GM18951 (cell line): ENCODE data around the gene SLC6A20.
"Not testable (repeated sequence)": the region's sequence is repeated elsewhere in the genome, so short reads cannot be mapped to it uniquely, and the experiment has no call there.

Experiments used
- POLR2A ChIP-seq: IDR thresholded peaks from 4 replicates; pipeline ENCODE4 v1.6.1; 2011; ENCODE audit warnings: mild to moderate bottlenecking; ENCODE audit not compliant: insufficient read length, insufficient read depth; ENCODE audit errors: extremely low read depth
- in situ Hi-C: fragments of 300-500 bp; cut with MboI; formaldehyde crosslinking; loops from one replicate; pipeline ENCODE4 v1.12.0; 2022; ENCODE audit warnings: low sequenced_read_pairs, mixed read lengths, inconsistent platforms; ENCODE audit not compliant: unreplicated experiment

SLC6A20 gene

GRCh38 chr3:45772341-45773035, 23.8 kb downstream of the SLC6A20 start:
- TF ChIP-seq POLR2A, result no peak
- in situ Hi-C loops, result no loop called here

- no peak for TF ChIP-seq POLR2A
- in situ Hi-C loops, result no loop called here
Measured at GRCh38 chr3:45771831-45772230, 24.5 kb downstream of the SLC6A20 start.

- in situ Hi-C loops, result no loop called here
- TF ChIP-seq POLR2A, result no peak
Measured at GRCh38 chr3:45771166-45771775, 25.1 kb downstream of the SLC6A20 start.

GRCh38 chr3:45765958-45766357, 30.4 kb downstream of the SLC6A20 start:
- no peak for TF ChIP-seq POLR2A
- in situ Hi-C loops, result loop anchor here (10.0 kb wide), 1 partner anchor 309 kb away; no protein-coding TSS in a partner anchor

- no peak for TF ChIP-seq POLR2A
- in situ Hi-C loops, result loop anchor here (10.0 kb wide), 1 partner anchor 309 kb away; no protein-coding TSS in a partner anchor
Measured at GRCh38 chr3:45765266-45765851, 31.0 kb downstream of the SLC6A20 start.

DNA sequence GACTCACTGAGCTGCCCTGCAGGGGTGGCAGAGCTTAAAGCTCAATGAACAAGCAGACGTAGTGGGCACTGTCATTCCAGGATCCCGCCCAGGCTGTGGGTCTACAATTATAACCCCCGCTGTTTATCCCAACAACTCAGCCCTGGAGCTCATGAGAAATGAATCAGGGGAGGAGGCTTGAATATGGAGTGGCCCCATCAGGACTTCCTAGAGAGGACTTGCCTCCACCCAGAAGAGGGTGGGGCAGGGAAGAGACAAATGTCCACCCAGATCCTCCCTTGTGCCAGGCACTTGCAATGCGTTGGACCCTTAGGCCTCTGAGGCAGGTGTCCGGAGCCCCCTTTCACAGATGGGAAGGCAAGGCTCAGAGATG, 33.0 kb downstream of the SLC6A20 start:
- TF ChIP-seq POLR2A, result no peak
- in situ Hi-C loops, result loop anchor here (10.0 kb wide), 1 partner anchor 312 kb away; no protein-coding TSS in a partner anchor

GRCh38 chr3:45762647-45763302, 33.6 kb downstream of the SLC6A20 start:
- in situ Hi-C loops, result loop anchor here (10.0 kb wide), 1 partner anchor 312 kb away; no protein-coding TSS in a partner anchor
- TF ChIP-seq POLR2A, result no peak

DNA sequence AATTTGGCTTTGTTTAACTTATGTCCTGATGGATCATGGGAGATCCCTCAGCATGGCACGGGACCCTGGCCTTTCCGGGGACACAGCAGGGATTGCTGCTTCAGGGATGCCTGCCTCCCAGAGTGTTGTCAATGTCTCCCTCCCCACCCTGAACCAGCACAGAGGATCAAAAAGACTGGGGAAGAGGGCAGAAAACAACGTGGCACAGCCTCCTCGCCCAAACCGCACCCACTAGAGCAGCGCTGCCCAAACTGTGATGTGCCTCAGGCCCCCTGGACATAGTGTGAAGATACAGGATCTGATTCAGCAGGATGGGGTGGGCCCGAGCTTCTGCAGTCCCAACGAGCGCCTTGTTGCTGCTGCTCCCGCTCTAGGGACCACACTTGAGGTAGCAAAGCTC, 34.5 kb downstream of the SLC6A20 start:
- no peak for TF ChIP-seq POLR2A
- in situ Hi-C loops, result loop anchor here (10.0 kb wide), 1 partner anchor 313 kb away; no protein-coding TSS in a partner anchor

- TF ChIP-seq POLR2A, result no peak
- in situ Hi-C loops, result loop anchor here (10.0 kb wide), 1 partner anchor 314 kb away; no protein-coding TSS in a partner anchor
Measured at GRCh38 chr3:45760878-45761711, 35.2 kb downstream of the SLC6A20 start.

DNA sequence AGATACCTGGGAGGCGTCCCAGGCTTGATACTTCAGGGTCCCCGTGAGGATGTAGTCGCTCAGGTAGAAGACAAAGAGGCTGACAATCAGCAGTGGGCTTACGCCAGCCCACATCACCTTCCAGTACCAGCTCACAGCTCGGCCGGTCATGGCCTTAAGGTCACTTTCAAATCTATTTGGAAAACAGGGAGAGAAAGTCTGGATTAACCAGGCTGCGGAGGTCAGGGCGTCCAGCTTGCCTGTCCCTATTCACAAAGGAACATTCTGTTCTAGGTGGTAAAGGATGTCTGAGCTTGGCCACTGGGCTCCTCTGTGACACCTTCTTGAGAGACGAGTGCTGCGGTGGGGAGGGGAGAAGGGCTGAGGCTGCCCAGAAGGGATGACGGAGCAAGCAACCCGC, 36.5 kb downstream of the SLC6A20 start:
- TF ChIP-seq POLR2A, result no peak
- in situ Hi-C loops, result loop anchor here (10.0 kb wide), 1 partner anchor 315 kb away; no protein-coding TSS in a partner anchor

DNA sequence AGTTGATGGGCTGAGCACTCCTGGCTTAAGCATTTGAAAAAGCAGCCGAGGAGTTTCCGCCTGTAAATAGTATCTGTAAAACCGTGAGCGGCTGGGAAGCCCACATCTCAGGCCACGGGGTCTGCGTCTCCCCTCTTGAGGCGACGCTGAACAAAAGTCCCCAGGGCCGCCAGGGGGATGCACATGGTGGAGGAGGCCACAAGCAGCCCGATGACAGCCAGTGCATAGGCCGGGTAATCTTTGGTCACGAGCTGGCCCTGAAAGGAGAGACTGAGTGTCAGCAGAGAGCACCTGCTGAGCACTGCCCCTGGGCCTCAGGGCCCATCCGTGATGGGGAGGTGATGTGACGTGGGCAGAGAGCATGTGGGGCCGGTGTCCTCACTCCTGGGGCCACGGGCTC, 37.5 kb downstream of the SLC6A20 start:
- in situ Hi-C loops, result no loop called here

DNA sequence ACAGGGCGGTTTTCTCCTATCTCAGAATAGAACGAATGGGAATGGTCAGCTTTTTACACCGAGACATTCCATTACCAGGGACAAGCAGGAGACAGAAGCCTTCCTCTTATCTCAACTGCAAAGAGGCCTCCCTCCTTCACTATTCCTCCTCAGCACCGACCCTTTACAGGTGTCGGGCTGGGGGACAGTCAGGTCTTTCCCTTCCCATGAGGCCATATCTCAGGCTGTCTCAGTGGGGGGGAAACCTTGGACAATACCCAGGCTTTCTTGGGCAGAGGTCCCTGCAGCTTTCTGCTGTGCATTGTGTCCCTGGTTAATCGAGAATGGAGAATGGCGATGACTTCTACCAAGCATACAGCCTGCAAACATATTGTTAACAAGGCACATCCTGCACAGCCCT, 39.2 kb downstream of the SLC6A20 start:
- in situ Hi-C loops, result not testable (repeated sequence)

More for the DNA sequence above, 37.5 kb downstream of the SLC6A20 start:
- TF ChIP-seq POLR2A, result no peak

- no peak for TF ChIP-seq POLR2A
- in situ Hi-C loops, result no loop called here
Measured at GRCh38 chr3:45756055-45756454, 40.3 kb downstream of the SLC6A20 start.

- no peak for TF ChIP-seq POLR2A
- in situ Hi-C loops, result loop anchor here (5.0 kb wide), 1 partner anchor 168 kb away; no protein-coding TSS in a partner anchor
Measured at GRCh38 chr3:45754461-45754860, 41.9 kb downstream of the SLC6A20 start.
